Stimulated activated CD4-positive, alpha-beta T cell treated with anti-CD3 and anti-CD28 coated beads, Interleukin-2, amount 100 ng/mL, for 24 hours (primary cell): ENCODE measurements around the gene UBE2E3.
"Not testable (repeated sequence)": the region's sequence is repeated elsewhere in the genome, so short reads cannot be mapped to it uniquely, and the experiment has no call there.

Source experiments
- DNase-seq, 2 donors: peaks; one replicate each; pipeline ENCODE4 v3.0.0-alpha.2; 2020

The UBE2E3 gene

GRCh38 chr2:181085734-181086133 is 105.3 kb downstream of the UBE2E3 start:
- DNase-seq = no peak

GRCh38 chr2:181091920-181092319 is 111.5 kb downstream of the UBE2E3 start:
- not testable (repeated sequence) for DNase-seq

GRCh38 chr2:181095486-181095885 is 115.1 kb downstream of the UBE2E3 start:
- DNase-seq = no peak

GRCh38 chr2:181103659-181104058 is 123.3 kb downstream of the UBE2E3 start:
- DNase-seq = no peak

- no peak for DNase-seq
Measured at GRCh38 chr2:181104512-181105115, 124.2 kb downstream of the UBE2E3 start.

GRCh38 chr2:181105562-181105961 is 125.2 kb downstream of the UBE2E3 start:
- DNase-seq = no peak

GRCh38 chr2:181106229-181106628 is 125.8 kb downstream of the UBE2E3 start:
- no peak for DNase-seq

GRCh38 chr2:181106789-181107627 is 126.6 kb downstream of the UBE2E3 start:
- DNase-seq = no peak

GRCh38 chr2:181107628-181107945 is 127.2 kb downstream of the UBE2E3 start:
- no peak for DNase-seq

GRCh38 chr2:181111059-181111458 is 130.7 kb downstream of the UBE2E3 start:
- DNase-seq = no peak

- DNase-seq = no peak
Measured at GRCh38 chr2:181112916-181113315, 132.5 kb downstream of the UBE2E3 start.
